ENCODE data around the gene HSD17B11.

Gene HSD17B11

GRCh38 chr4:87313756-87314155 lies 77.2 kb downstream of the HSD17B11 start:
- H2AFZ ChIP-seq (ENCODE audit: insufficient read depth, low read length, poor library complexity), result no peak overlapping the region
- H2BK12ac ChIP-seq (ENCODE audit: low read length), result no peak overlapping the region
- H4K8ac ChIP-seq (ENCODE audit: low read depth, low read length), result no peak overlapping the region
- H3K14ac ChIP-seq (ENCODE audit: low read length), result no peak overlapping the region
- no peaks in the 10 kb centered on the region for H3K9me3 ChIP-seq (ENCODE audit: insufficient read depth, low read depth, low read length)
- H2AK5ac ChIP-seq (ENCODE audit: low read length), result no peak overlapping the region
- no peak overlapping the region for H3K4me3 ChIP-seq (ENCODE audit: low read depth, low read length)
- no peak for DNase-seq
- no peak overlapping the region for H3K27ac ChIP-seq (ENCODE audit: low read depth, low read length)
- no peaks in the 10 kb centered on the region for H3K79me2 ChIP-seq (ENCODE audit: control insufficient read depth, insufficient read depth, low read length, poor library complexity)
- H2BK120ac ChIP-seq (ENCODE audit: insufficient read depth, low read length, poor library complexity), result no peak overlapping the region
- H2BK5ac ChIP-seq (ENCODE audit: low read depth, low read length, poor library complexity), result no peak overlapping the region
- no peak overlapping the region for H3K4ac ChIP-seq (ENCODE audit: low read depth, low read length)
- H4K12ac ChIP-seq (ENCODE audit: low read depth, low read length), result no peak overlapping the region
- no peaks in the 10 kb centered on the region for H3K79me1 ChIP-seq (ENCODE audit: low read length)
- no peak overlapping the region for H3K18ac ChIP-seq (ENCODE audit: low read length)
- WGBS (ENCODE audit: extremely low coverage, insufficient coverage, insufficient read length), result no CpG with 5 or more reads among the region's 3 CpGs
- no peak overlapping the region for H3K9ac ChIP-seq (ENCODE audit: low read length)
- no peak overlapping the region for H4K91ac ChIP-seq (ENCODE audit: low read depth, low read length)
- no peaks in the 10 kb centered on the region for H3K27me3 ChIP-seq (ENCODE audit: insufficient read depth, low read length)
- H3K23ac ChIP-seq (ENCODE audit: low read length), result no peak overlapping the region
- no peak overlapping the region for H3K4me2 ChIP-seq (ENCODE audit: low read length)
- no peaks in the 10 kb centered on the region for H3K36me3 ChIP-seq (ENCODE audit: control insufficient read depth in 1 of 2, insufficient read depth in 2 of 2, low read length in 2 of 2)
- no peaks in the 10 kb centered on the region for H3K4me1 ChIP-seq (ENCODE audit: control insufficient read depth in 1 of 2, insufficient read depth in 2 of 2, low read length in 2 of 2)

- Histone ChIP-seq H4K12ac (ENCODE audit: low read depth, low read length) (no peak overlapping the region), H2BK5ac (ENCODE audit: low read depth, low read length, poor library complexity) (no peak overlapping the region), H3K79me1 (ENCODE audit: low read length) (no peaks in the 10 kb centered on the region), H3K27me3 (ENCODE audit: insufficient read depth, low read length) (no peaks in the 10 kb centered on the region), H3K9me3 (ENCODE audit: insufficient read depth, low read depth, low read length) (no peaks in the 10 kb centered on the region), H3K36me3 (ENCODE audit: control insufficient read depth in 1 of 2, insufficient read depth in 2 of 2, low read length in 2 of 2) (no peaks in the 10 kb centered on the region), H3K4ac (ENCODE audit: low read depth, low read length) (no peak overlapping the region), H3K27ac (ENCODE audit: low read depth, low read length) (no peak overlapping the region), H2AK5ac (ENCODE audit: low read length) (no peak overlapping the region), H2AFZ (ENCODE audit: insufficient read depth, low read length, poor library complexity) (no peak overlapping the region), H2BK12ac (ENCODE audit: low read length) (no peak overlapping the region), H4K91ac (ENCODE audit: low read depth, low read length) (no peak overlapping the region), H3K14ac (ENCODE audit: low read length) (no peak overlapping the region), H3K4me1 (ENCODE audit: control insufficient read depth in 1 of 2, insufficient read depth in 2 of 2, low read length in 2 of 2) (no peaks in the 10 kb centered on the region), H2BK120ac (ENCODE audit: insufficient read depth, low read length, poor library complexity) (no peak overlapping the region), H3K9ac (ENCODE audit: low read length) (no peak overlapping the region), H3K4me2 (ENCODE audit: low read length) (no peak overlapping the region), H3K4me3 (ENCODE audit: low read depth, low read length) (no peak overlapping the region), H3K18ac (ENCODE audit: low read length) (no peak overlapping the region), H3K23ac (ENCODE audit: low read length) (no peak overlapping the region), H4K8ac (ENCODE audit: low read depth, low read length) (no peak overlapping the region), H3K79me2 (ENCODE audit: control insufficient read depth, insufficient read depth, low read length, poor library complexity) (no peaks in the 10 kb centered on the region)
- DNase-seq, result no peak
- WGBS (ENCODE audit: extremely low coverage, insufficient coverage, insufficient read length), result no CpG with 5 or more reads among the region's 3 CpGs
Observed at GRCh38 chr4:87311684-87312083, 79.3 kb downstream of the HSD17B11 start.

- no peak overlapping the region for H3K27ac ChIP-seq (ENCODE audit: low read depth, low read length)
- no peak overlapping the region for H2BK12ac ChIP-seq (ENCODE audit: low read length)
- no peak overlapping the region for H3K4me3 ChIP-seq (ENCODE audit: low read depth, low read length)
- no peak overlapping the region for H3K4ac ChIP-seq (ENCODE audit: low read depth, low read length)
- no peak overlapping the region for H4K91ac ChIP-seq (ENCODE audit: low read depth, low read length)
- no peaks in the 10 kb centered on the region for H3K79me2 ChIP-seq (ENCODE audit: control insufficient read depth, insufficient read depth, low read length, poor library complexity)
- no peak overlapping the region for H2AFZ ChIP-seq (ENCODE audit: insufficient read depth, low read length, poor library complexity)
- no peak overlapping the region for H3K9ac ChIP-seq (ENCODE audit: low read length)
- WGBS (ENCODE audit: extremely low coverage, insufficient coverage, insufficient read length), result no CpG with 5 or more reads among the region's 4 CpGs
- H3K18ac ChIP-seq (ENCODE audit: low read length), result no peak overlapping the region
- H2AK5ac ChIP-seq (ENCODE audit: low read length), result no peak overlapping the region
- H2BK5ac ChIP-seq (ENCODE audit: low read depth, low read length, poor library complexity), result no peak overlapping the region
- H4K12ac ChIP-seq (ENCODE audit: low read depth, low read length), result no peak overlapping the region
- H3K4me2 ChIP-seq (ENCODE audit: low read length), result no peak overlapping the region
- H2BK120ac ChIP-seq (ENCODE audit: insufficient read depth, low read length, poor library complexity), result no peak overlapping the region
- no peaks in the 10 kb centered on the region for H3K9me3 ChIP-seq (ENCODE audit: insufficient read depth, low read depth, low read length)
- no peaks in the 10 kb centered on the region for H3K36me3 ChIP-seq (ENCODE audit: control insufficient read depth in 1 of 2, insufficient read depth in 2 of 2, low read length in 2 of 2)
- no peak overlapping the region for H3K23ac ChIP-seq (ENCODE audit: low read length)
- no peak for DNase-seq
- H3K27me3 ChIP-seq (ENCODE audit: insufficient read depth, low read length), result no peaks in the 10 kb centered on the region
- no peaks in the 10 kb centered on the region for H3K79me1 ChIP-seq (ENCODE audit: low read length)
- no peak overlapping the region for H4K8ac ChIP-seq (ENCODE audit: low read depth, low read length)
- no peaks in the 10 kb centered on the region for H3K4me1 ChIP-seq (ENCODE audit: control insufficient read depth in 1 of 2, insufficient read depth in 2 of 2, low read length in 2 of 2)
- no peak overlapping the region for H3K14ac ChIP-seq (ENCODE audit: low read length)
Observed at GRCh38 chr4:87310691-87311335, 80.2 kb downstream of the HSD17B11 start.

GRCh38 chr4:87309625-87310024 lies 81.4 kb downstream of the HSD17B11 start:
- Histone ChIP-seq H4K8ac (ENCODE audit: low read depth, low read length) (no peak overlapping the region), H4K12ac (ENCODE audit: low read depth, low read length) (no peak overlapping the region), H3K18ac (ENCODE audit: low read length) (no peak overlapping the region), H3K9ac (ENCODE audit: low read length) (no peak overlapping the region), H3K9me3 (ENCODE audit: insufficient read depth, low read depth, low read length) (no peaks in the 10 kb centered on the region), H4K91ac (ENCODE audit: low read depth, low read length) (no peak overlapping the region), H3K4ac (ENCODE audit: low read depth, low read length) (no peak overlapping the region), H3K27me3 (ENCODE audit: insufficient read depth, low read length) (no peaks in the 10 kb centered on the region), H2AFZ (ENCODE audit: insufficient read depth, low read length, poor library complexity) (no peak overlapping the region), H3K79me2 (ENCODE audit: control insufficient read depth, insufficient read depth, low read length, poor library complexity) (no peaks in the 10 kb centered on the region), H3K4me1 (ENCODE audit: control insufficient read depth in 1 of 2, insufficient read depth in 2 of 2, low read length in 2 of 2) (no peaks in the 10 kb centered on the region), H2AK5ac (ENCODE audit: low read length) (no peak overlapping the region), H2BK120ac (ENCODE audit: insufficient read depth, low read length, poor library complexity) (no peak overlapping the region), H3K79me1 (ENCODE audit: low read length) (no peaks in the 10 kb centered on the region), H3K23ac (ENCODE audit: low read length) (no peak overlapping the region), H3K4me2 (ENCODE audit: low read length) (no peak overlapping the region), H3K4me3 (ENCODE audit: low read depth, low read length) (no peak overlapping the region), H3K14ac (ENCODE audit: low read length) (no peak overlapping the region), H2BK12ac (ENCODE audit: low read length) (no peak overlapping the region), H3K27ac (ENCODE audit: low read depth, low read length) (no peak overlapping the region), H3K36me3 (ENCODE audit: control insufficient read depth in 1 of 2, insufficient read depth in 2 of 2, low read length in 2 of 2) (no peaks in the 10 kb centered on the region), H2BK5ac (ENCODE audit: low read depth, low read length, poor library complexity) (no peak overlapping the region)
- no peak for DNase-seq
- WGBS (ENCODE audit: extremely low coverage, insufficient coverage, insufficient read length), result no CpG with 5 or more reads among the region's 2 CpGs

Measured in trophoblast cell (in vitro differentiated cells and primary cell).